ENCODE results near the gene CERT1.
A peak's percentile ranks its signal among the peaks of the same experiment; 100 is the strongest.

The CERT1 gene

DNA sequence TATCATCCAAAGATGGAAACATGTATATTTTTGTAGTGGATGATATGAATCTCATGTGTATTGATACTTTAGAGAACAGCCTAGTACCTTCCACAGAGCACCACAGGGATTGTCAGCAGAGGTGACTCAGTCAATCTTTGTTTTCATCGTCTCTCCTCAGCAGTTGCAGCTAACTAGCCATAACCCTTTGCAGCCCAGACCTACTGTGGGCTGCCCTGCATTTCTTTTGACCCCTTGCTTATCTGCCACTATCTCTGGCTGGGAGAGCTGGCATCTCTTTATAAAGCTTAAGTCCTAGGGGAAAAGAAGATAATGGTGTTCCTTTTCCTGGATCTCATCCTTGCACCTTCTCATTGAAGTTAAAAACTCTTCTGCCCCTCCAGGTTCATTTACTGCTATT, 145.7 kb downstream of the CERT1 start:
- DNase-seq (ENCODE audit: low read depth), result no peak
- TF ChIP-seq, protein P1, sequence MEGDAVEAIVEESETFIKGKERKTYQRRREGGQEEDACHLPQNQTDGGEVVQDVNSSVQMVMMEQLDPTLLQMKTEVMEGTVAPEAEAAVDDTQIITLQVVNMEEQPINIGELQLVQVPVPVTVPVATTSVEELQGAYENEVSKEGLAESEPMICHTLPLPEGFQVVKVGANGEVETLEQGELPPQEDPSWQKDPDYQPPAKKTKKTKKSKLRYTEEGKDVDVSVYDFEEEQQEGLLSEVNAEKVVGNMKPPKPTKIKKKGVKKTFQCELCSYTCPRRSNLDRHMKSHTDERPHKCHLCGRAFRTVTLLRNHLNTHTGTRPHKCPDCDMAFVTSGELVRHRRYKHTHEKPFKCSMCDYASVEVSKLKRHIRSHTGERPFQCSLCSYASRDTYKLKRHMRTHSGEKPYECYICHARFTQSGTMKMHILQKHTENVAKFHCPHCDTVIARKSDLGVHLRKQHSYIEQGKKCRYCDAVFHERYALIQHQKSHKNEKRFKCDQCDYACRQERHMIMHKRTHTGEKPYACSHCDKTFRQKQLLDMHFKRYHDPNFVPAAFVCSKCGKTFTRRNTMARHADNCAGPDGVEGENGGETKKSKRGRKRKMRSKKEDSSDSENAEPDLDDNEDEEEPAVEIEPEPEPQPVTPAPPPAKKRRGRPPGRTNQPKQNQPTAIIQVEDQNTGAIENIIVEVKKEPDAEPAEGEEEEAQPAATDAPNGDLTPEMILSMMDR (conservative IDR thresholded peaks at IDR 0.05; ENCODE audit: low read depth, low read length), result no peak
- H3K4me3 ChIP-seq (ENCODE audit: low read length), result no peak overlapping the region

DNA sequence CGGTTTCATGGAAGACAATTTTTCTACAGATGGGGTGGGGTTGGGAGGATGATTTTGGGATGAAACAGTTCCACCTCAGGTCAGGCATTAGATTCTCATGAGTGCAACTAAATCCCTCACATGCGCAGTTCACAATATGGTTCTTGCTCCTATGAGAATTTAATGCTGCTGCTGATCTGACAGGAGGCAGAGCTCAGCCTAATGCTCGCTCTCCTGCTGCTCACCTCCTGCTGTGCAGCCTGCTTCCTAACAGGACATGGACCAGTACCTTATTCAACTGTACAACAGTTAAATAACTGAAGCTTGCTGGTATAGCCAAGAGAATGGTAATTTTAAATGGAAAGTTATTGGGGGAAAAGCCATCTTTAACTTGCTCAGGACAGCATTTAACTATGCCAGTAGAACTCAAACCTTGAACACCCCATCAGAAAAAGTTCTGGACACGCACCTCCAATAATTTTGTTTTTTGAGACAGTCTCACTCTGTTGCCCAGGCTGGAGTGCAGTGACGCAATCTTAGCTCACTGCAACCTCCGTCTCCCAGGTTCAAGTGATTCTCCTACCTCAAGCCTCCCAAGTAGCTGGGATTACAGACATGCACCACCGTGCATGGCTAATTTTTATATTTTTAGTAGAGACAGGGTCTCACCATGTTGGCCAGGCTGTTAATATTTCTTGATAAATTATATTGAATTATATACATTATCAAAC, 146.7 kb downstream of the CERT1 start:
- TF ChIP-seq, protein P1 (conservative IDR thresholded peaks at IDR 0.05; ENCODE audit: low read depth, low read length), result no peak
- no peak for DNase-seq (ENCODE audit: low read depth)
- H3K4me3 ChIP-seq (ENCODE audit: low read length), result no peak overlapping the region

DNA sequence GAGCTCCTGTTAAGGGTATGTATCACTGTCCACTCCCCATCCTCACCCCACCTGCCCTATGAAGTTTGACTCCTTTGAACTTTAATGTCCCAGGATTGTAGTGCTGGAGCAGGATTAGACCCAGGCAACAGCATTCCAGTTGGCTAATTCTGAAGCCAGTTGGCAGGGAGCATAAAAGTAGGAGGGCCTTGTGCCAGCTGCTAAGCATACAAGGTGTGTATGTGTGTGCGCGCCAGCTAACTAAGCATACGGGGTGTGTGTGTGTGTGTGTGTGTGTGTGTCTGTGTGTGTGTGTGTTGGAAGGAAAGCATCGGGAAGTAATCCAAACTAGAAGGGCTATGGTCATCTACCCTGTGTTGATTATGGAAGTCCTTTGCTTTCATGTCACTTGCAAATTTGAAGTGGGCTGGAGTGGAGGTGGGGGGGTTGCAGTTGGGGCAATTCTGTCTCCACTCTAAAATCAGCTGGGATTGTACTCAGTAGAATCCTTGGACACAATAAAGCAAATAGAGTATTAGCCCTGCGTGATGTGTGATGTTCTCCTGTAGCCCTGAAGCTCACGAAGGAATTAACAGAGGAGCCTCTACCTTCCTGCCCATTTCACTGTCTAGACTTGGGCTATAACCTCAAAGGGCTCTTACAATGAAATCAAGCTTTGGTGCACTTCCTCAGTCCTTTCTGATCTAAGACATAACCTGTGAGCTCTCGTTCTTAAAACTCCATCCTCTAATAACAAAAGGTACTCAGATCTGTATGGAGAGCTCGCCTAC, 147.5 kb downstream of the CERT1 start:
- TF ChIP-seq, protein P1 (conservative IDR thresholded peaks at IDR 0.05; ENCODE audit: low read depth, low read length), result no peak
- H3K4me3 ChIP-seq (ENCODE audit: low read length), result no peak overlapping the region
- DNase-seq (ENCODE audit: low read depth), result peak; percentile 68

DNA sequence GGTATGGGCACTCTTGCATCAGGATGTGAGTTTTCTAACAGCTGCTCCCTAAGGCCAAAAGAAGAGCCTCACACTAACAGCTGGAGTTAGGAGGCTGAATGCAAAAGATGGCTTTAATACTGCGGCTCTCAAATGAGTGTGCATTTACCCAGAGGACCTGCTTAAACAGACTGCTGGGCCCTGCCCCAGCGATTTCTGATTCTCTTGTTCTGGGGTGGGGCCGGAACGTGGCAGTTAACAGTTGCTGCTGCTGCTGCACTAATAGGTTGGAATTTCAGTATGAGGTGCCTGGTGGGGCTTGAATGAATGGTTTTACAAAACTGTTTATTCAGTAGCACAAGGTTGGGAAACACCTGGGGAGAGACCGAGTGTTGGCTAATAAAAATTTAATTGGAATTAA, 148.3 kb downstream of the CERT1 start:
- DNase-seq (ENCODE audit: low read depth), result no peak
- TF ChIP-seq, protein P1 (conservative IDR thresholded peaks at IDR 0.05; ENCODE audit: low read depth, low read length), result no peak
- no peak overlapping the region for H3K4me3 ChIP-seq (ENCODE audit: low read length)

DNA sequence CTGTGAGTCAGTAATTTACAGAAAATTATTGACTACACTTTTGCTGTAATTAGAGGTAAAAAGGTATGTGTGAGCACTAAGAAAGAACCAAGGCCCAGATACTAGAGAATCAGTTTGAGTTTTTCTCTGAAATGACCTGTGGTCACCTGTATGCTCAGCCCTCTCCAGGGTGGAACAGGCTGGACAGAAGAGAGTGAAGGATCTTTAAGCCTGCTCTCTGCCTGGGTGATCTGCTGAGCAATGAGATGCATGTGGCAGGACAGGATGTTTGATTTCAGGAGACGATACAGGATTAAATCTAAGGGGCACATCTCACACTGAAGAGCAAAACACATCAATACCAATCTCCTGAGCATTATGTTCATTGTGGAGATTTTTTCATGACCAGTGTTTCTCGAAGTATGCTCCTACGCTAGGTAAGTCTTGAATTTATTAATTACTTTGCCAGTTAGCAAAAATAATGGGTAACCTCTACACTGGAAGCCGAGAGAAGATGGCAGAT, 148.9 kb downstream of the CERT1 start:
- no peak overlapping the region for H3K4me3 ChIP-seq (ENCODE audit: low read length)
- no peak for DNase-seq (ENCODE audit: low read depth)
- TF ChIP-seq, protein P1 (conservative IDR thresholded peaks at IDR 0.05; ENCODE audit: low read depth, low read length), result no peak

DNA sequence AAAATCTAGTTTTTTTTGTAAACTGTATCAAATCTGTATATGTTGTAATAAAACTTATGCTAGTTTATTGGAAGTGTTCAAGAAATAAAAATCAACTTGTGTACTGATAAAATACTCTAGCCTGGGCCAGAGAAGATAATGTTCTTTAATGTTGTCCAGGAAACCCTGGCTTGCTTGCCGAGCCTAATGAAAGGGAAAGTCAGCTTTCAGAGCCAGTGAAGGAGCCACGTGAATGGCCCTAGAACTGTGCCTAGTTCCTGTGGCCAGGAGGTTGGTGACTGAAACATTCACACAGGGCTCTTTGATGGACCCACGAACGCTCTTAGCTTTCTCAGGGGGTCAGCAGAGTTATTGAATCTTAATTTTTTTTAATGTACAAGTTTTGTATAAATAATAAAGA, 150.1 kb downstream of the CERT1 start:
- no peak for DNase-seq (ENCODE audit: low read depth)
- TF ChIP-seq, protein P1 (conservative IDR thresholded peaks at IDR 0.05; ENCODE audit: low read depth, low read length), result no peak

More for the DNA sequence above, 150.1 kb downstream of the CERT1 start:
- H3K4me3 ChIP-seq (ENCODE audit: low read length), result no peak overlapping the region
